HG03060 (cell line): ENCODE data around the gene PDC.
"Not testable (repeated sequence)": the region's sequence is repeated elsewhere in the genome, so short reads cannot be mapped to it uniquely, and the experiment has no call there.

Source experiments
- ATAC-seq: cut with Tn5 transposase; IDR thresholded peaks from one replicate; pipeline ENCODE4 v1.9.1; 2021; ENCODE audit warnings: low read depth, moderate number of reproducible peaks; ENCODE audit not compliant: unreplicated experiment

PDC gene

DNA sequence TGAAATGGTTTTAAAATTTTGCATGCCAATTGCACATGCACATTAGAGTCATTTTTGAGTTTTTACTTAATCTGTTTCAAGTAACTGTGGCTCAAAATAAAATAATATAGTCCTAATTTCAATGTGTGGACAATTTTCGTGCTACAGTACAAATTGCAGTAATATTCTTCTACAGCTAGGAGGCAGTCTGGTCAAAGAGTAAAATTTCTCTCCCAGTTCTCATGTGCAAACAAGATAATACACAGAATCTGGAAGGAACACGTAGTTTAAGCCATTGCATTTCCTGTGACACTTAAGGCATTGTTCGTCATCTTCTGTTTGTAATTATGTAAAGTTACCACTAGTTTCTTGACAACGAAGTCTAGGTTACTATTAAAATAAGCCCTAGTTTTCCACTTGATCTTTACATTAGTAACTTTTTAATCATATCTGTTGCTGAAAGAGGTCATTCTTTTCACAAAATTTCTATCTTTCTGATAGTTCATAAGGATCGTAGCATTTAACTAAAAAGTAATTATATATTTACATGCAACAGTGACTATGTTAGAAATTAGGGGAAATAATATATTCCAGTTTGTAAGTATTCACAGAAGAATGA lies 56.4 kb downstream of the PDC start:
- peak; percentile 46 for ATAC-seq

DNA sequence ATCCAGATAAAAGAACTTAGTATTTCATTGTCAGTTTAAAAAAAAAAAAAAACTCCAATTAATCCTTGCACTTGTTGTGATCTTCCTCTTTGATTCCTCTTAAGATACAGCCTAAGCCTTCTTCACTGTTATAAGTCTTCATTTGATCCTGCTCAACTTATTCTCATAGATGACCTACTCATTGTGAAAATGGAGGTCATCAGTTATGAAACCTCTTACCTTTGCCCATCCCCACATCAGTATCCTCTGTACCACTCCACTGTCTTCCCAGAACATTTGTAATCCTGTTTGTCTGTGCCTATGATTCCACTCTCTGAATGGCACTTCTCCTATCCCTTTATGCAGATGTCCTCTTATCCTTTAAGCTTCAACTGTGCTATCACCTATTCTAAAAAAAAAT lies 57.3 kb downstream of the PDC start:
- ATAC-seq: no peak

DNA sequence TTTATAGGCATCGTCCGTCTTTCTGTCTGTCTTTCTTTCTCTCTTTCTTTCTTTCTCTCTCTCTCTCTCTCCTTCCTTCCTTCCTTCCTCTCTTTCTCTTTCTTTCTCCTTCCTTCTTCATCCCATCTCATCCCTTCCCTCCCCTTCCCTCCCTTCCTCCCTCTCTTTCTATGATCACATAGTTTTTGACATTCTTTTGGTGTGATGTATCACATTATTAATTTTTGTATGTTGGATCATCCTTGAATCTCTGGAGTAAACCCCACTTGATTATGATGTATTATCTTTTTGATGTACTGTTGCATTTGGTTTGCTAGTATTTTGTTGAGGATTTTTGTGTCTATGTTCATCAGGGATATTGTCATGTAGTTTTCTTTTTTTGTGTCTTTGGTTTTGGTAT lies 59.5 kb downstream of the PDC start:
- not testable (repeated sequence) for ATAC-seq
